HepG2 (cell line): ENCODE results near the gene SERPINB1. TPM values are rescaled to one million over a fixed set of nuclear protein-coding genes. Genes with fewer than 3 reads are reported as not detected.
A peak's percentile ranks its signal among the peaks of the same experiment; 100 is the strongest.

Experiments
- ATAC-seq: fragments of 200-7000 bp; cut with Tn5 transposase; 3 replicates; pipeline ENCODE4 v1.9.1; 2020; ENCODE audit warnings: mild to moderate bottlenecking, moderate library complexity
- BruUV-seq: library from RNA; stranded (reverse); fragments of 400-500 nt; replicated peaks from 2 replicates; lab custom pipeline; 2021; lab: Mats Ljungman, UMichigan
- CTCF ChIA-PET: fragments of 300-600 bp; formaldehyde crosslinking; extraction: SDS; loops from one replicate; lab custom pipeline; 2021; ENCODE audit warnings: low total read pairs, inconsistent platforms, low intra/inter-chr PET ratio; lab: Yijun Ruan, JAX
- POLR2A ChIA-PET: fragments of 350-600 bp; sonication (Branson Sonifier 250); formaldehyde crosslinking; loops from one replicate; lab custom pipeline; 2020; ENCODE audit warnings: antibody characterized with exemption, inconsistent platforms; lab: Yijun Ruan, JAX
- DNase-seq: peaks from one replicate; pipeline ENCODE4 v3.0.0-alpha.2; 2015; ENCODE audit warnings: low spot score
- FAIRE-seq: peaks from 3 replicates; lab custom pipeline; 2011; peaks lifted over from hg19 to GRCh38; lab: Jason Lieb, UNC
- H2AFZ ChIP-seq: one replicate; pipeline ENCODE4 v1.6.1; 2011; ENCODE audit warnings: low read length, inconsistent platforms
- H3K27ac ChIP-seq: fragments of 300-600 bp; 3 replicates; pipeline ENCODE4 v1.8.0; 2011; ENCODE audit warnings: mixed run types, mild to moderate bottlenecking, mixed read lengths, low read length, inconsistent platforms; ENCODE audit not compliant: insufficient read depth; ENCODE audit errors: extremely low read length
- H3K27me3 ChIP-seq, 2 experiments: fragments of 200-600 bp in 1 of 2; 2 replicates in 1 of 2; 3 replicates in 1 of 2; pipeline versions ENCODE4 v1.6.0 to v1.8.0; 2011; ENCODE audit warnings: low read length in 2 of 2, mild to moderate bottlenecking in 2 of 2, moderate library complexity in 2 of 2, inconsistent platforms in 1 of 2; ENCODE audit not compliant: insufficient read depth in 2 of 2, control insufficient read depth in 1 of 2
- H3K36me3 ChIP-seq, 2 experiments: fragments of 200-600 bp in 1 of 2; replicated peaks in 1 of 2; 2 replicates in 1 of 2; 3 replicates in 1 of 2; pipeline versions ENCODE4 v1.5.1 to v1.8.0; 2011; ENCODE audit warnings: low read length in 2 of 2, inconsistent platforms in 1 of 2; ENCODE audit not compliant: insufficient read depth in 2 of 2, control insufficient read depth in 1 of 2
- H3K4me1 ChIP-seq: 2 replicates; pipeline ENCODE4 v1.5.1; 2012; ENCODE audit warnings: low read length, inconsistent platforms; ENCODE audit not compliant: insufficient read depth
- H3K4me2 ChIP-seq: 2 replicates; pipeline ENCODE4 v1.6.0; 2011; ENCODE audit warnings: low read depth, low read length, inconsistent platforms
- H3K4me3 ChIP-seq, 3 experiments: fragments of 200-600 bp in 1 of 3; sonication (generic), shearing (Covaris generic) in 1 of 3; replicated peaks in 1 of 3; 2 replicates each; pipeline ENCODE4 v1.5.1; 2011 to 2016; ENCODE audit warnings: low read length in 3 of 3, inconsistent platforms in 2 of 3, low read depth in 2 of 3, mild to moderate bottlenecking in 2 of 3, control low read depth in 1 of 3, mixed read lengths in 1 of 3; ENCODE audit not compliant: insufficient read depth in 1 of 3
- H3K79me2 ChIP-seq: one replicate; pipeline ENCODE4 v1.6.1; 2011; ENCODE audit warnings: low read length, inconsistent platforms; ENCODE audit not compliant: insufficient read depth
- H3K9ac ChIP-seq: 2 replicates; pipeline ENCODE4 v1.6.0; 2011; ENCODE audit warnings: mild to moderate bottlenecking, low read depth, low read length, inconsistent platforms; ENCODE audit not compliant: insufficient read depth
- H3K9me3 ChIP-seq: 2 replicates; pipeline ENCODE4 v1.5.1; 2012; ENCODE audit warnings: mild to moderate bottlenecking, low read length
- H4K20me1 ChIP-seq: 2 replicates; pipeline ENCODE4 v1.6.0; 2011; ENCODE audit warnings: inconsistent platforms, mild to moderate bottlenecking, low read length, moderate library complexity; ENCODE audit not compliant: insufficient read depth
- CEBPB ChIP-seq: IDR thresholded peaks from 2 replicates; pipeline ENCODE4 v1.6.1; 2011; ENCODE audit warnings: low read depth, low read length, improper control_type of control experiment, borderline replicate concordance
- HDAC1 ChIP-seq: sonication (generic); formaldehyde crosslinking; IDR thresholded peaks from 2 replicates; pipeline ENCODE4 v1.5.1; 2020; ENCODE audit warnings: mild to moderate bottlenecking, missing genetic modification reagents
- MIER3 ChIP-seq: IDR thresholded peaks from 2 replicates; pipeline ENCODE4 v1.6.1; 2016; ENCODE audit warnings: missing compliant biosample characterization, borderline replicate concordance
- POLR2G ChIP-seq: fragments of 200-400 bp; formaldehyde crosslinking; IDR thresholded peaks from 2 replicates; pipeline ENCODE4 v1.6.1; 2018; ENCODE audit warnings: mild to moderate bottlenecking, low read depth, low read length, moderate library complexity
- RBAK ChIP-seq: sonication (generic); formaldehyde crosslinking; IDR thresholded peaks from 2 replicates; pipeline ENCODE4 v1.5.1; 2020; ENCODE audit warnings: mild to moderate bottlenecking, missing genetic modification reagents
- RBM22 ChIP-seq: fragments of 200-400 bp; formaldehyde crosslinking; optimal IDR thresholded peaks from 2 replicates; pipeline ENCODE3; 2017; ENCODE audit warnings: mild to moderate bottlenecking, low read length, moderate library complexity
- REL ChIP-seq: sonication (generic); formaldehyde crosslinking; conservative IDR thresholded peaks from 2 replicates; pipeline ENCODE4 v1.8.0; 2022; ENCODE audit warnings: mild to moderate bottlenecking, missing genetic modification reagents, moderate library complexity
- RXRB ChIP-seq: IDR thresholded peaks from 2 replicates; pipeline ENCODE4 v1.6.1; 2016; ENCODE audit warnings: borderline replicate concordance, missing genetic modification reagents, missing compliant biosample characterization
- SMAD1 ChIP-seq: sonication (generic); formaldehyde crosslinking; IDR thresholded peaks from 2 replicates; pipeline ENCODE4 v1.4.0; 2020; ENCODE audit warnings: missing genetic modification reagents, low read depth, mild to moderate bottlenecking, borderline replicate concordance
- SRF ChIP-seq: IDR thresholded peaks from 2 replicates; pipeline ENCODE4 v1.6.1; 2011; ENCODE audit warnings: mild to moderate bottlenecking, low read depth, low read length, moderate library complexity
- TEAD2 ChIP-seq: sonication (generic); formaldehyde crosslinking; IDR thresholded peaks from 2 replicates; pipeline ENCODE4 v1.9.0; 2021; ENCODE audit warnings: missing genetic modification reagents
- ZBTB7B ChIP-seq: sonication (generic); formaldehyde crosslinking; IDR thresholded peaks from 2 replicates; pipeline ENCODE4 v1.4.0; 2020; ENCODE audit warnings: missing genetic modification reagents
- ZNF24 ChIP-seq: fragments of 450-650 bp; IDR thresholded peaks from 2 replicates; pipeline ENCODE4 v1.6.1; 2017; ENCODE audit warnings: antibody characterized with exemption, mild to moderate bottlenecking
- ZNF75D ChIP-seq: sonication (generic); formaldehyde crosslinking; IDR thresholded peaks from 2 replicates; pipeline ENCODE4 v1.8.1; 2023; ENCODE audit warnings: missing genetic modification reagents, mild to moderate bottlenecking, borderline replicate concordance
- ZNF776 ChIP-seq: sonication (generic); formaldehyde crosslinking; IDR thresholded peaks from 2 replicates; pipeline ENCODE4 v1.4.0; 2020; ENCODE audit warnings: mild to moderate bottlenecking, missing genetic modification reagents
- WGBS: methylation state at CpG from one replicate; pipeline ENCODE4 v1.1.6; 2017; ENCODE audit warnings: low lambda C conversion rate; 5-methylcytosine and 5-hydroxymethylcytosine counted together
- in situ Hi-C: cut with HindIII; loops from 2 replicates; pipeline ENCODE4 v1.10.0; 2017; ENCODE audit warnings: low pct_unique_long_range_greater_than_20kb; ENCODE audit not compliant: extremely low pct_ligation_motif_present
- intact Hi-C: fragments of 100-400 bp; cut with micrococcal nuclease; formaldehyde crosslinking; loops from one replicate; pipeline ENCODE4 v1.10.0; 2022; ENCODE audit not compliant: unreplicated experiment
- polyA plus RNA-seq, 8 experiments: library from polyadenylated mRNA; depleted of rRNA in 3 of 8; stranded (reverse) in 7 of 8; unstranded in 1 of 8; fragments of >200 nt; fragmentation: Illumina TruSeq in 4 of 8; extraction: Trizol in 4 of 8; gene quantifications; 2 replicates each; pipeline versions ENCODE4 v1.2.1 to v1.2.3, GENCODE V29; 2011 to 2016; ENCODE audit warnings: low read depth in 4 of 8, missing spikeins in 1 of 8, mixed read lengths in 1 of 8; ENCODE audit not compliant: insufficient read depth in 1 of 8
- total RNA-seq, 5 experiments: library from RNA; depleted of rRNA; stranded (reverse); fragments of >200 nt; fragmentation: Illumina TruSeq; extraction: Trizol; gene quantifications; 2 replicates each; pipeline ENCODE4 v1.2.3, GENCODE V29; 2016; ENCODE audit warnings: low read depth in 1 of 5
- TF ChIP-seq, protein P1 (sequence below): sonication (generic); formaldehyde crosslinking; IDR thresholded peaks from 2 replicates; pipeline ENCODE4 v1.5.0; 2020; ENCODE audit warnings: missing genetic modification reagents, mild to moderate bottlenecking, borderline replicate concordance
- TF ChIP-seq, protein P2 (sequence below): sonication (generic); formaldehyde crosslinking; IDR thresholded peaks from 2 replicates; pipeline ENCODE4 v1.5.1; 2020; ENCODE audit warnings: missing genetic modification reagents, mild to moderate bottlenecking, borderline replicate concordance
- TF ChIP-seq, protein P3 (sequence below): sonication (generic); formaldehyde crosslinking; IDR thresholded peaks from 2 replicates; pipeline ENCODE4 v1.5.1; 2020; ENCODE audit warnings: mild to moderate bottlenecking, missing genetic modification reagents, borderline replicate concordance

The SERPINB1 gene
- total and polyA plus RNA-seq, 2 of the 13 experiments (the other 11 are each of a cell fraction or from before 2014, with no cell fraction given) = 41.4 to 60.5 TPM

DNA sequence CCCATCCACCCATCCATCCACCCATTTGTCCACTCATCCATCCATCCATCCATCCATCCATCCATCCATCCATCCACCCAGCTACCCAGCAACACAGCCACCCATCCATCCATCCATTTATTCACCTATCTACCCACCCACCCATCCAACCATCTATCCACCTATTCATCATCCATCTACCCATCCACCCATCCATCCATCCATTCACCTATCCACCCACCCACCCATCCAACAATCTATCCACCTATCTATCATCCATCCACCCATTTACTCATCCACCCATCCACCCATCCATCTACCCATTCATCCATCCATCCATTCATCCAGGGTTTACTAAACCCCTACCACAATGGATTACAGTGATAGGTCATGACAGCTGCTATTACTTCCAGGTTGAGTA, 7.4 kb downstream of the SERPINB1 start (continued):
- TF ChIP-seq ZNF776 (CRISPR knock-in tag) (no peak), SMAD1 (no peak), MIER3 (CRISPR knock-in tag) (no peak), RXRB (CRISPR knock-in tag) (no peak), SRF (no peak), CEBPB (no peak), RBAK (no peak)
- TF ChIP-seq, protein P1, sequence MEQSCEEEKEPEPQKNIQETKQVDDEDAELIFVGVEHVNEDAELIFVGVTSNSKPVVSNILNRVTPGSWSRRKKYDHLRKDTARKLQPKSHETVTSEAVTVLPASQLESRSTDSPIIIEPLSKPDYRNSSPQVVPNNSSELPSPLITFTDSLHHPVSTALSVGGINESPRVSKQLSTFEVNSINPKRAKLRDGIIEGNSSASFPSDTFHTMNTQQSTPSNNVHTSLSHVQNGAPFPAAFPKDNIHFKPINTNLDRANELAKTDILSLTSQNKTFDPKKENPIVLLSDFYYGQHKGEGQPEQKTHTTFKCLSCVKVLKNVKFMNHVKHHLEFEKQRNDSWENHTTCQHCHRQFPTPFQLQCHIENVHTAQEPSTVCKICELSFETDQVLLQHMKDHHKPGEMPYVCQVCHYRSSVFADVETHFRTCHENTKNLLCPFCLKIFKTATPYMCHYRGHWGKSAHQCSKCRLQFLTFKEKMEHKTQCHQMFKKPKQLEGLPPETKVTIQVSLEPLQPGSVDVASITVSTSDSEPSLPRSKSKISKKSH (CRISPR knock-in tag) = no peak
- TF ChIP-seq, protein P2, sequence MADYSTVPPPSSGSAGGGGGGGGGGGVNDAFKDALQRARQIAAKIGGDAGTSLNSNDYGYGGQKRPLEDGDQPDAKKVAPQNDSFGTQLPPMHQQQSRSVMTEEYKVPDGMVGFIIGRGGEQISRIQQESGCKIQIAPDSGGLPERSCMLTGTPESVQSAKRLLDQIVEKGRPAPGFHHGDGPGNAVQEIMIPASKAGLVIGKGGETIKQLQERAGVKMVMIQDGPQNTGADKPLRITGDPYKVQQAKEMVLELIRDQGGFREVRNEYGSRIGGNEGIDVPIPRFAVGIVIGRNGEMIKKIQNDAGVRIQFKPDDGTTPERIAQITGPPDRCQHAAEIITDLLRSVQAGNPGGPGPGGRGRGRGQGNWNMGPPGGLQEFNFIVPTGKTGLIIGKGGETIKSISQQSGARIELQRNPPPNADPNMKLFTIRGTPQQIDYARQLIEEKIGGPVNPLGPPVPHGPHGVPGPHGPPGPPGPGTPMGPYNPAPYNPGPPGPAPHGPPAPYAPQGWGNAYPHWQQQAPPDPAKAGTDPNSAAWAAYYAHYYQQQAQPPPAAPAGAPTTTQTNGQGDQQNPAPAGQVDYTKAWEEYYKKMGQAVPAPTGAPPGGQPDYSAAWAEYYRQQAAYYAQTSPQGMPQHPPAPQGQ (CRISPR knock-in tag) = no peak

DNA sequence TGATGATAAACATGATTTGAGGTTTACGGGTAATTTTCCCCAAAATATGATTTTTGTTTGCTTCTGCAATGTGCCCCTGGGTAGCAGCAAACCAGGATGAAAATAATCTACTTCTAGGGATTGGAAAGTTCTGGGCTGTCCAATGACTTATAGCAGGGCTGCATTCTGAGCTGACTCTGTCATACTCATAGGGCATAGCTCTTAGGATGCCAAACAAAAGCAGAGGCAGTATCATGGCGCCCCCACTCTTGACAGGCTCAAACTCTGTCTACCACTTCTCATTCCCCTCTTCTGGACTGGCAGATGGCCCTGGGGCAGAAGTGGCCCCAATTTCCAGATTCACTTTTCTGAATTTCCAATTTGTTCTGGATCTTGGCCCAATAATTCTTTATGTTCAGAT, 10.3 kb downstream of the SERPINB1 start:
- ChIA-PET POLR2A (no interaction called here), CTCF (no interaction called here)
- no peaks in the 10 kb centered on the region for H3K9me3 ChIP-seq
- peaks cover 8% of the 10 kb centered on the region for H3K4me1 ChIP-seq
- no peak overlapping the region for H3K27ac ChIP-seq
- peaks cover 3 to 19% of the 10 kb centered on the region in 2 experiments for H3K36me3 ChIP-seq
- DNase-seq (no peak), ATAC-seq (peak; percentile 43; the same call in 1 of the 3 replicates), FAIRE-seq (no peak)
- no peaks in the 10 kb centered on the region for H4K20me1 ChIP-seq
- H3K79me2 ChIP-seq = no peaks in the 10 kb centered on the region
- in situ Hi-C loops = no loop called here
- H3K4me3 ChIP-seq = no peak overlapping the region
- H3K27me3 ChIP-seq = no peaks in the 10 kb centered on the region
- H3K9ac ChIP-seq = no peak overlapping the region
- no TSS peak for BruUV-seq
- WGBS = 80% methylated on average over 2 of the region's 2 CpGs
- no peak overlapping the region for H3K4me2 ChIP-seq
- H2AFZ ChIP-seq = no peak overlapping the region
- TF ChIP-seq POLR2G = peak; percentile 64
- TF ChIP-seq RBM22 = peak; percentile 50
- no peak for TF ChIP-seq ZNF24
- TF ChIP-seq HDAC1 (CRISPR knock-in tag) = no peak
- TF ChIP-seq, protein P3, sequence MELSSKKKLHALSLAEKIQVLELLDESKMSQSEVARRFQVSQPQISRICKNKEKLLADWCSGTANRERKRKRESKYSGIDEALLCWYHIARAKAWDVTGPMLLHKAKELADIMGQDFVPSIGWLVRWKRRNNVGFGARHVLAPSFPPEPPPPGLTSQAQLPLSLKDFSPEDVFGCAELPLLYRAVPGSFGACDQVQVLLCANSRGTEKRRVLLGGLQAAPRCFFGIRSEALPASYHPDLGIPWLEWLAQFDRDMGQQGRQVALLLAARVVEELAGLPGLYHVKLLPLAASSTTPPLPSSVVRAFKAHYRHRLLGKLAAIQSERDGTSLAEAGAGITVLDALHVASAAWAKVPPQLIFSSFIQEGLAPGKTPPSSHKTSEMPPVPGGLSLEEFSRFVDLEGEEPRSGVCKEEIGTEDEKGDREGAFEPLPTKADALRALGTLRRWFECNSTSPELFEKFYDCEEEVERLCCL (CRISPR knock-in tag) = no peak
- no peak for TF ChIP-seq TEAD2
- TF ChIP-seq REL (CRISPR knock-in tag) = no peak
- no peak for TF ChIP-seq ZNF75D (CRISPR knock-in tag)
- no peak for TF ChIP-seq ZBTB7B
- TF ChIP-seq, all 625 proteins: peak for 2
- intact Hi-C loops = no loop called here
